HepG2 (cell line): Measurements from ENCODE around the gene TBC1D22A. TPM values are rescaled to one million over a fixed set of nuclear protein-coding genes. Genes with fewer than 3 reads are reported as not detected.
A peak's percentile ranks its signal among the peaks of the same experiment; 100 is the strongest.

Experiments
- AHR ChIP-seq: IDR thresholded peaks from 2 replicates; pipeline ENCODE4 v1.6.1; 2018; ENCODE audit warnings: missing genetic modification reagents, missing compliant biosample characterization
- ARNT2 ChIP-seq: sonication (generic); formaldehyde crosslinking; IDR thresholded peaks from 2 replicates; pipeline ENCODE4 v1.8.0; 2022; ENCODE audit warnings: mild to moderate bottlenecking, low read depth, missing genetic modification reagents, moderate library complexity
- ATRX ChIP-seq: sonication (generic); formaldehyde crosslinking; IDR thresholded peaks from 2 replicates; pipeline ENCODE4 v1.4.0; 2020; ENCODE audit warnings: missing genetic modification reagents, borderline replicate concordance
- ESRRA ChIP-seq: sonication (generic); formaldehyde crosslinking; IDR thresholded peaks from 2 replicates; pipeline ENCODE4 v1.5.1; 2020; ENCODE audit warnings: mild to moderate bottlenecking, low read depth, missing genetic modification reagents
- FOXJ3 ChIP-seq: sonication (generic); formaldehyde crosslinking; IDR thresholded peaks from 2 replicates; pipeline ENCODE4 v1.4.0; 2020; ENCODE audit warnings: missing genetic modification reagents, mild to moderate bottlenecking, borderline replicate concordance
- HOXA7 ChIP-seq: sonication (generic); formaldehyde crosslinking; IDR thresholded peaks from 2 replicates; pipeline ENCODE4 v1.8.1; 2022; ENCODE audit warnings: mild to moderate bottlenecking, missing genetic modification reagents, moderate library complexity
- KAT2B ChIP-seq: fragments of 150-350 bp; IDR thresholded peaks from 2 replicates; pipeline ENCODE4 v1.6.1; 2014; ENCODE audit warnings: low read depth, low read length, borderline replicate concordance
- MED13 ChIP-seq: sonication (generic); formaldehyde crosslinking; IDR thresholded peaks from 2 replicates; pipeline ENCODE4 v1.5.0; 2020; ENCODE audit warnings: missing genetic modification reagents
- MTA3 ChIP-seq: sonication (generic); formaldehyde crosslinking; IDR thresholded peaks from 2 replicates; pipeline ENCODE4 v1.4.0; 2020; ENCODE audit warnings: missing genetic modification reagents
- MYNN ChIP-seq: sonication (generic); formaldehyde crosslinking; IDR thresholded peaks from 2 replicates; pipeline ENCODE4 v1.4.0; 2020; ENCODE audit warnings: mild to moderate bottlenecking, low read depth, missing genetic modification reagents
- PRMT3 ChIP-seq: sonication (generic); formaldehyde crosslinking; IDR thresholded peaks from 2 replicates; pipeline ENCODE4 v1.8.1; 2022; ENCODE audit warnings: low read depth, mild to moderate bottlenecking, moderate library complexity, missing genetic modification reagents, borderline replicate concordance
- SUZ12 ChIP-seq: fragments of 150-350 bp; IDR thresholded peaks from 2 replicates; pipeline ENCODE4 v1.6.1; 2014; ENCODE audit warnings: low read depth, low read length
- ZBTB8A ChIP-seq: sonication (generic); formaldehyde crosslinking; IDR thresholded peaks from 2 replicates; pipeline ENCODE4 v1.4.0; 2020; ENCODE audit warnings: mild to moderate bottlenecking, low read depth, missing genetic modification reagents, borderline replicate concordance
- ZFP1 ChIP-seq: IDR thresholded peaks from 2 replicates; pipeline ENCODE4 v1.6.1; 2016
- ZFP41 ChIP-seq: sonication (generic); formaldehyde crosslinking; IDR thresholded peaks from 2 replicates; pipeline ENCODE4 v1.4.0; 2020; ENCODE audit warnings: mild to moderate bottlenecking, missing genetic modification reagents, borderline replicate concordance
- ZNF138 ChIP-seq: sonication (generic); formaldehyde crosslinking; IDR thresholded peaks from 2 replicates; pipeline ENCODE4 v1.5.0; 2020; ENCODE audit warnings: mild to moderate bottlenecking, low read depth, missing genetic modification reagents
- ZNF232 ChIP-seq: sonication (generic); formaldehyde crosslinking; IDR thresholded peaks from 2 replicates; pipeline ENCODE4 v1.4.0; 2020; ENCODE audit warnings: missing genetic modification reagents, borderline replicate concordance
- ZNF496 ChIP-seq: sonication (generic); formaldehyde crosslinking; IDR thresholded peaks from 2 replicates; pipeline ENCODE4 v1.8.1; 2023; ENCODE audit warnings: mild to moderate bottlenecking, moderate library complexity, missing genetic modification reagents; ENCODE audit not compliant: insufficient replicate concordance
- ZNF619 ChIP-seq: sonication (generic); formaldehyde crosslinking; IDR thresholded peaks from 2 replicates; pipeline ENCODE4 v1.4.0; 2020; ENCODE audit warnings: mild to moderate bottlenecking, missing genetic modification reagents
- ZNF670 ChIP-seq: sonication (generic); formaldehyde crosslinking; IDR thresholded peaks from 2 replicates; pipeline ENCODE4 v1.8.0; 2022; ENCODE audit warnings: mild to moderate bottlenecking, missing genetic modification reagents, borderline replicate concordance
- ZNF674 ChIP-seq: sonication (generic); formaldehyde crosslinking; IDR thresholded peaks from 2 replicates; pipeline ENCODE4 v1.5.0; 2020; ENCODE audit warnings: low read depth, mild to moderate bottlenecking, missing genetic modification reagents
- ZNF761 ChIP-seq: sonication (generic); formaldehyde crosslinking; conservative IDR thresholded peaks from 2 replicates; pipeline ENCODE4 v1.4.0; 2020; ENCODE audit warnings: mild to moderate bottlenecking, missing genetic modification reagents
- polyA plus RNA-seq, 8 experiments: library from polyadenylated mRNA; depleted of rRNA in 3 of 8; stranded (reverse) in 7 of 8; unstranded in 1 of 8; fragments of >200 nt; fragmentation: Illumina TruSeq in 4 of 8; extraction: Trizol in 4 of 8; gene quantifications; 2 replicates each; pipeline versions ENCODE4 v1.2.1 to v1.2.3, GENCODE V29; 2011 to 2016; ENCODE audit warnings: low read depth in 4 of 8, missing spikeins in 1 of 8, mixed read lengths in 1 of 8; ENCODE audit not compliant: insufficient read depth in 1 of 8
- total RNA-seq, 5 experiments: library from RNA; depleted of rRNA; stranded (reverse); fragments of >200 nt; fragmentation: Illumina TruSeq; extraction: Trizol; gene quantifications; 2 replicates each; pipeline ENCODE4 v1.2.3, GENCODE V29; 2016; ENCODE audit warnings: low read depth in 1 of 5
- TF ChIP-seq, protein P1 (sequence below): sonication (generic); formaldehyde crosslinking; IDR thresholded peaks from 2 replicates; pipeline ENCODE4 v1.4.0; 2020; ENCODE audit warnings: missing genetic modification reagents, borderline replicate concordance
- TF ChIP-seq, protein P2 (sequence below): sonication (generic); formaldehyde crosslinking; IDR thresholded peaks from 2 replicates; pipeline ENCODE4 v1.4.0; 2020; ENCODE audit warnings: missing genetic modification reagents, low read depth, mild to moderate bottlenecking, borderline replicate concordance
- TF ChIP-seq, protein P3 (sequence below): sonication (generic); formaldehyde crosslinking; conservative IDR thresholded peaks from 2 replicates; pipeline ENCODE4 v1.8.0; 2022; ENCODE audit warnings: missing genetic modification reagents
- TF ChIP-seq, protein P4 (sequence below): sonication (generic); formaldehyde crosslinking; IDR thresholded peaks from 2 replicates; pipeline ENCODE4 v1.5.0; 2020; ENCODE audit warnings: mild to moderate bottlenecking, low read depth, missing genetic modification reagents, borderline replicate concordance

The TBC1D22A gene
- total and polyA plus RNA-seq, 2 of the 13 experiments (the other 11 are each of a cell fraction or from before 2014, with no cell fraction given): 17.3 to 18.0 TPM

DNA sequence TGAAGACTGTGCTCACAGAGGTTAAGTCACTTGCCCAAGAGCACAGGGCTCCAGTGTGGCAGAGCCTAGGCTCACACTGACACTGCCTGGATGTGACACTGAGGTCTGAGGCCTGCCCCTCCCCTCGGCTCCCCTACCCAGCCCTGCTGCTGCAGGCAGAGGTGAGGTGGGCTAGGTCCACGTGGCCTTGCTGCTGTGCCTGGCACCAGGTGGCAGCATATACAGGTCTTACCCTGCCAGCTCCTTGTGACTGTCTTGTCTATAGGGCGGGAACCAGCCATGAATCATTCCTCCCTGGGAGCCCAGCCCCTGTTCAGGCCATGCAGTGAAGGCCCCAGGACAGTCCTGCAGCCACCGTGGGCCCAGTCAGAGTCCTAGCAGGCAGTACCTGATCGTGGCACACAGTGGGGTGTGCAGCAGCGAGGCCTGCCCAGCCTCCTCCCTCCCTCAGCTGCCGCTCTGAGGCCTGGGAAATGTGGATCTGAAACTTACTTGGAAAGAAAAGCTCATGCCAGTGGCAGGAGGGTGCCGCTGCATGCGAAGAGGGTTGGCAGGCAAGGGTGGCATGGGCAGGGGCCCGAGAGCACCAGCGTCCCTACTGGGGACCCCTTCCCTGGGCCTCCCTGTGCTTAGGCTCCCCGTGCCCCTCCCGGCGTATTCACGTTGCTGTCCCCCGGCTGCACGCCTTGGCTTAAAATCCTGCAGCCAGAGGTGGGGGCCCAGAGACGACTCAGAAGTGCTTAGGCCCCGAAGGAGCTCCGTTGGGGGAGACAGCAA, 23.2 kb upstream of the TBC1D22A start (continued):
- TF ChIP-seq ARNT2 (CRISPR knock-in tag) (no peak), SUZ12 (no peak), ATRX (CRISPR knock-in tag) (no peak), MED13 (CRISPR knock-in tag) (no peak), ZNF761 (CRISPR knock-in tag) (no peak), FOXJ3 (no peak), KAT2B (no peak), ZNF670 (CRISPR knock-in tag) (no peak), ESRRA (no peak), HOXA7 (CRISPR knock-in tag) (no peak), AHR (no peak), ZFP1 (no peak), ZNF232 (CRISPR knock-in tag) (no peak), ZBTB8A (CRISPR knock-in tag) (no peak), PRMT3 (CRISPR knock-in tag) (no peak), ZNF674 (CRISPR knock-in tag) (no peak), ZFP41 (CRISPR knock-in tag) (no peak), ZNF619 (no peak), MTA3 (CRISPR knock-in tag) (no peak), MYNN (CRISPR knock-in tag) (no peak), ZNF138 (CRISPR knock-in tag) (no peak), ZNF496 (CRISPR knock-in tag) (no peak)
- TF ChIP-seq, protein P1, sequence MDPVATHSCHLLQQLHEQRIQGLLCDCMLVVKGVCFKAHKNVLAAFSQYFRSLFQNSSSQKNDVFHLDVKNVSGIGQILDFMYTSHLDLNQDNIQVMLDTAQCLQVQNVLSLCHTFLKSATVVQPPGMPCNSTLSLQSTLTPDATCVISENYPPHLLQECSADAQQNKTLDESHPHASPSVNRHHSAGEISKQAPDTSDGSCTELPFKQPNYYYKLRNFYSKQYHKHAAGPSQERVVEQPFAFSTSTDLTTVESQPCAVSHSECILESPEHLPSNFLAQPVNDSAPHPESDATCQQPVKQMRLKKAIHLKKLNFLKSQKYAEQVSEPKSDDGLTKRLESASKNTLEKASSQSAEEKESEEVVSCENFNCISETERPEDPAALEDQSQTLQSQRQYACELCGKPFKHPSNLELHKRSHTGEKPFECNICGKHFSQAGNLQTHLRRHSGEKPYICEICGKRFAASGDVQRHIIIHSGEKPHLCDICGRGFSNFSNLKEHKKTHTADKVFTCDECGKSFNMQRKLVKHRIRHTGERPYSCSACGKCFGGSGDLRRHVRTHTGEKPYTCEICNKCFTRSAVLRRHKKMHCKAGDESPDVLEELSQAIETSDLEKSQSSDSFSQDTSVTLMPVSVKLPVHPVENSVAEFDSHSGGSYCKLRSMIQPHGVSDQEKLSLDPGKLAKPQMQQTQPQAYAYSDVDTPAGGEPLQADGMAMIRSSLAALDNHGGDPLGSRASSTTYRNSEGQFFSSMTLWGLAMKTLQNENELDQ (CRISPR knock-in tag): no peak
- TF ChIP-seq, protein P2, sequence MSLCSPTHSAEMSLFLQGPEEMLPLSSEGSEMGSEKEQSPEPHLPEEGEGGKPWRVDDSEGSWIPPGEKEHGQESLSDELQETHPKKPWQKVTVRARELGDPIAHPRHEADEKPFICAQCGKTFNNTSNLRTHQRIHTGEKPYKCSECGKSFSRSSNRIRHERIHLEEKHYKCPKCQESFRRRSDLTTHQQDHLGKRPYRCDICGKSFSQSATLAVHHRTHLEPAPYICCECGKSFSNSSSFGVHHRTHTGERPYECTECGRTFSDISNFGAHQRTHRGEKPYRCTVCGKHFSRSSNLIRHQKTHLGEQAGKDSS (CRISPR knock-in tag): 0 out of 2 replicates have a peak, but pooled peaks have one; percentile 20
- TF ChIP-seq, protein P3, sequence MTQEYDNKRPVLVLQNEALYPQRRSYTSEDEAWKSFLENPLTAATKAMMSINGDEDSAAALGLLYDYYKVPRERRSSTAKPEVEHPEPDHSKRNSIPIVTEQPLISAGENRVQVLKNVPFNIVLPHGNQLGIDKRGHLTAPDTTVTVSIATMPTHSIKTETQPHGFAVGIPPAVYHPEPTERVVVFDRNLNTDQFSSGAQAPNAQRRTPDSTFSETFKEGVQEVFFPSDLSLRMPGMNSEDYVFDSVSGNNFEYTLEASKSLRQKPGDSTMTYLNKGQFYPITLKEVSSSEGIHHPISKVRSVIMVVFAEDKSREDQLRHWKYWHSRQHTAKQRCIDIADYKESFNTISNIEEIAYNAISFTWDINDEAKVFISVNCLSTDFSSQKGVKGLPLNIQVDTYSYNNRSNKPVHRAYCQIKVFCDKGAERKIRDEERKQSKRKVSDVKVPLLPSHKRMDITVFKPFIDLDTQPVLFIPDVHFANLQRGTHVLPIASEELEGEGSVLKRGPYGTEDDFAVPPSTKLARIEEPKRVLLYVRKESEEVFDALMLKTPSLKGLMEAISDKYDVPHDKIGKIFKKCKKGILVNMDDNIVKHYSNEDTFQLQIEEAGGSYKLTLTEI: no peak
- TF ChIP-seq, protein P4, sequence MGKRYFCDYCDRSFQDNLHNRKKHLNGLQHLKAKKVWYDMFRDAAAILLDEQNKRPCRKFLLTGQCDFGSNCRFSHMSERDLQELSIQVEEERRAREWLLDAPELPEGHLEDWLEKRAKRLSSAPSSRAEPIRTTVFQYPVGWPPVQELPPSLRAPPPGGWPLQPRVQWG (CRISPR knock-in tag): no peak
